Thymus (tissue), 11 donors: ENCODE data around the gene AMMECR1. TPM values are rescaled to one million over a fixed set of nuclear protein-coding genes. Genes with fewer than 3 reads are reported as not detected.
A peak's percentile ranks its signal among the peaks of the same experiment; 100 is the strongest.

ENCODE experiments used
- DNase-seq, 9 donors: peaks; one replicate each; pipeline ENCODE4 v3.0.0-alpha.2; 2013; ENCODE audit warnings: low spot score in 9 of 9, low read depth in 6 of 9, missing footprints in 1 of 9
- H3K27ac ChIP-seq, 2 donors: one replicate each; pipeline ENCODE4 v1.5.1; 2013; ENCODE audit warnings: control low read depth in 1 of 2, low read depth in 1 of 2, low read length in 1 of 2, mild to moderate bottlenecking in 1 of 2, moderate library complexity in 1 of 2
- H3K27me3 ChIP-seq, 2 donors: one replicate each; pipeline ENCODE4 v1.5.1; 2013; ENCODE audit warnings: low read length in 1 of 2; ENCODE audit not compliant: control insufficient read depth in 2 of 2, insufficient read depth in 1 of 2
- H3K36me3 ChIP-seq, 2 donors: one replicate each; pipeline ENCODE4 v1.5.1; 2013; ENCODE audit warnings: low read length in 1 of 2, mild to moderate bottlenecking in 1 of 2, moderate library complexity in 1 of 2; ENCODE audit not compliant: control insufficient read depth in 2 of 2, insufficient read depth in 2 of 2
- H3K4me1 ChIP-seq, 2 donors: one replicate each; pipeline ENCODE4 v1.5.1; 2013; ENCODE audit warnings: low read length in 2 of 2; ENCODE audit not compliant: control insufficient read depth in 2 of 2, insufficient read depth in 2 of 2
- H3K4me3 ChIP-seq, 2 donors: one replicate each; pipeline ENCODE4 v1.5.1; 2013; ENCODE audit warnings: low read length in 2 of 2, control low read depth in 1 of 2, mild to moderate bottlenecking in 1 of 2
- H3K9me3 ChIP-seq, 2 donors: one replicate each; pipeline ENCODE4 v1.5.1; 2013; ENCODE audit warnings: low read length in 1 of 2, mild to moderate bottlenecking in 1 of 2; ENCODE audit not compliant: control insufficient read depth in 2 of 2, insufficient read depth in 1 of 2
- WGBS: extraction: QIAGEN DNeasy Blood & Tissue Kit; methylation state at CpG from one replicate; pipeline ENCODE4 v1.1.7; 2013; 5-methylcytosine and 5-hydroxymethylcytosine counted together
- polyA plus RNA-seq: library from polyadenylated mRNA; stranded (reverse); fragments of 200-250 nt; gene quantifications from one replicate; pipeline ENCODE4 v1.2.3, GENCODE V29; 2013
- total RNA-seq: library from RNA; stranded (reverse); fragments of 120-200 nt; gene quantifications from one replicate; pipeline ENCODE4 v1.2.4, GENCODE V29; 2013
- donor health status: healthy.

AMMECR1 gene
- total and polyA plus RNA-seq, 2 donors: 5.1 to 7.0 TPM

DNA sequence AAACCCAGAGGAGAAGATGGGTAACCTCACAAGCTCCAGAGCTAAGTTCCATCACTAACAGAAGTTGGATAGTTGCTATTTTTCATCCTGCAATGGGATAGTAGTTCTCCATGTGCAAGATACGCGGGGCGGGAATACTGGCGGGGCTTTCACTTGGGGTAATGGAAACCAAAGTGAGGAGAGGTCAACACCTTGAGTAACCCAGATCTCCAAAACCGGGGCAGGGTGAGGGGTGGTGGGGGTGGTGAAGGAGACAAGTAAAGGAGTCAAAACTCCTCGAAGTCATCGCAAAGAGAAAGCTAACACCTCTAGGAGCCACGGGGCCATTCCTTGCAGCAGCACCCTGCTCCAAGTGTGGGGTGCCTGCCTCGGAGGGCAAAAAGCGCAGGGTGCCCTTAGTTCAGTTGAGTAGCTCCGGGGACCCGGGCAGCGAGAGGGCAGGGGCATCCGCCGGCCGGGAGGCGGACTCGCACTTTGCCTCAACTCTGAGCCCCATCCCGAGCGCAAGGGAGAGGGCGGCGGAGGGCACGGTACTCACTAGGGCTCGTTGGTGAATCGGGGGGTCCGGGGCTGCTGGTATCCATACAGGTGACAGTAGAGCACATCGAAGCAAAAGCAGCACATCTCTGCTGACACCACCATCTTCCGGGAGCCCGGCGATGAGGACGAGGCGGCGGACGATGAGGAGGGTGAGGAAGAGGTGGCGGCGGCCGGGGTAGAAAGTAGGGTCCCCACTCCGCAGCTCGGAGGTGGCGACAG lies 645 bp downstream of the AMMECR1 start:
- Histone ChIP-seq H3K27ac (peak overlapping the region; percentile 86 to 91), H3K9me3 (no peaks in the 10 kb centered on the region), H3K4me3 (peak overlapping the region; percentile 77 to 87), H3K27me3 (peaks cover 0 to 11% of the 10 kb centered on the region in 2 donors), H3K36me3 (no peaks in the 10 kb centered on the region), H3K4me1 (no peaks in the 10 kb centered on the region)
- WGBS: under 1% methylated on average over 40 of the region's 40 CpGs
- peak in 5 of 9 donors; percentile 7 to 28 (median 12) for DNase-seq

GRCh38 chrX:110316351-110317060 lies 1.4 kb downstream of the AMMECR1 start:
- H3K27ac ChIP-seq: no peak overlapping the region
- peak in 2 of 9 donors; percentile 13 to 27 for DNase-seq
- 11% methylated on average over 12 of the region's 12 CpGs for whole genome bisulfite sequencing
- H3K27me3 ChIP-seq: peaks cover 0 to 11% of the 10 kb centered on the region in 2 donors
- no peaks in the 10 kb centered on the region for H3K9me3 ChIP-seq
- H3K36me3 ChIP-seq: no peaks in the 10 kb centered on the region
- no peaks in the 10 kb centered on the region for H3K4me1 ChIP-seq
- H3K4me3 ChIP-seq: peak overlapping the region; percentile 77 to 87

GRCh38 chrX:110315551-110315950 lies 2.3 kb downstream of the AMMECR1 start:
- no peak overlapping the region for H3K4me3 ChIP-seq
- H3K27ac ChIP-seq: no peak overlapping the region
- DNase-seq: no peak
- no peaks in the 10 kb centered on the region for H3K4me1 ChIP-seq
- H3K36me3 ChIP-seq: no peaks in the 10 kb centered on the region
- H3K9me3 ChIP-seq: no peaks in the 10 kb centered on the region
- 90% methylated on average over 1 of the region's 1 CpG for WGBS
- H3K27me3 ChIP-seq: peaks cover 0 to 11% of the 10 kb centered on the region in 2 donors

DNA sequence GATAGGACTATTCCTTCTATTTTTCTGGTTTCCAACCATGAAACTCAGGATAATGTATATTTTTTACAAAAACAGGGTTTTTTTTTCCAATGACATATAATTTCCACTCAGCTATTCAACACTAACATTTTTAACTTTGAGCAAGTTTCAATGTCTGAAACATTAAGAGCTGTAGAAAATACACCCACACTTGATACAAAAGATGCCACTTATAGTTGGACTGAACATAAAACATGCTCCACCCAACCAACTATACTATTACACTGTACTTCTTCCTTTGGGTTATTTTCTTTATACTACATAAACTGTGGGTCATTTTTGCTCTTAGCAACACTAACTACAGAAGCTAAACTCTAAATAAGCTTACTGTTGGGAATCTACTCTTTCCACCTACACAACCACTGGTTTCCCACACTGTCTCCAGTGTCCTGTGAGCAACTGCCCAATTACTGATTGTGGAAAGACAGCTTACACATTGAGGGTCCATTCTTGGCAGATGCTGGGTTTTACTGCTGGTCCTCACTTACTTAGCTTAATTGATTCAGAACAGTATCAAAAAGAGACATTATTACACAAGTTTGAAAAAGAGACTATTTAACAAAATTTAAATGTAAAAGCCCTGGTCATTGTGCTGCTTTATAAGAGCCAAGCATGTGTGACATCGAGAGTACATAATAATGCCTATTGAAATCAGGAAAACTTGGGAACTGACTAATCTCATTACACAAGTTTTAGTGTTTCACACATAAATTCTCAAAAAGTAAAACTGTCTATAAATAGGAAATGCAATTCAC lies 6.3 kb downstream of the AMMECR1 start:
- 100% methylated on average over 1 of the region's 1 CpG for WGBS
- Histone ChIP-seq H3K9me3 (no peaks in the 10 kb centered on the region), H3K4me1 (no peaks in the 10 kb centered on the region), H3K4me3 (no peak overlapping the region), H3K27ac (no peak overlapping the region), H3K36me3 (no peaks in the 10 kb centered on the region), H3K27me3 (no peaks in the 10 kb centered on the region)
- DNase-seq: no peak

DNA sequence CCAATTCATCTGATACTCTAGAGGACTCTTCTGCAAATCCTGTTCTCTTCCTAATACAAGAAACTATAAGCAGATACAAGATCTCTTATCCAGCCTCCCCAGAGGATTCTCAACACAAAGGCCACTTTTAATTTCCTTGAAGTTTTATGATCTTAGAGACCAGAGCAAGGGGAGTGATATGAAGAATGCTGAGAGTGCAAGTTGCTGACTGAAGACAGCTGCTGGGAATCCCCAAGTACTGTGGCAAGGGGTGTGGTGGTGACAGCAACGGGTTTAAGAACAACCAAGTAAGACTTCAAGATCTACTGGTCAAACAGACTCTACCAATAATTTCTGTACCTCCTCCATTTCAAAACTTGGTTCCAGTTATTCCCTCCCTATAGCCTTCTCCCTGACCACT lies 7.0 kb downstream of the AMMECR1 start:
- Histone ChIP-seq H3K4me3 (no peak overlapping the region), H3K27me3 (no peaks in the 10 kb centered on the region), H3K9me3 (no peaks in the 10 kb centered on the region), H3K36me3 (no peaks in the 10 kb centered on the region), H3K27ac (no peak overlapping the region), H3K4me1 (no peaks in the 10 kb centered on the region)
- 68% methylated on average over 1 of the region's 1 CpG for WGBS
- DNase-seq: peak in 1 of 9 donors; percentile 18

GRCh38 chrX:110310000-110310790 lies 7.7 kb downstream of the AMMECR1 start:
- Histone ChIP-seq H3K4me1 (no peaks in the 10 kb centered on the region), H3K27me3 (no peaks in the 10 kb centered on the region), H3K27ac (no peak overlapping the region), H3K36me3 (no peaks in the 10 kb centered on the region), H3K9me3 (no peaks in the 10 kb centered on the region), H3K4me3 (no peak overlapping the region)
- no peak for DNase-seq
- 92% methylated on average over 1 of the region's 1 CpG for whole genome bisulfite sequencing

- no peaks in the 10 kb centered on the region for H3K9me3 ChIP-seq
- no peak overlapping the region for H3K27ac ChIP-seq
- H3K4me1 ChIP-seq: no peaks in the 10 kb centered on the region
- H3K36me3 ChIP-seq: no peaks in the 10 kb centered on the region
- DNase-seq: no peak
- no peaks in the 10 kb centered on the region for H3K27me3 ChIP-seq
- no peak overlapping the region for H3K4me3 ChIP-seq
- WGBS: 99% methylated on average over 2 of the region's 2 CpGs
These were observed 9.7 kb downstream of the AMMECR1 start for GRCh38 chrX:110308220-110308619.

DNA sequence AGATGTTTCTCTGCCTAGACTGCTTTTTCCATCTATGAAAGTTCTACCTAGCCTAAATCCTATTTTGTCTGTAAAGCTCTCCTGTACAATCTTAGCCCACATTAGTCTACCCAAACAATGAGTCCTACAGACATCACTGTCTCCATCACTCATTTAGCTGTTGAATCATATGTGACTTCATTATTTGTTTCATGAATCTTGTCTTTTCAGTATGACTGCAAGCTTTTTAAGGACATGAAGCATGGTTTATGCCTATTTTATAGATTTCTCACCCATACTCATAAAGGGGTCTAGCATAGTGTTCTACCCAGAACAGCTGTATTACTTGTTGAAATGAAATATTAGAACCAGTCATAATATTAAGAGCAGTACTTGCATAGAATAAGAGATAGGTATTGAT lies 13.0 kb downstream of the AMMECR1 start:
- Histone ChIP-seq H3K4me3 (no peak overlapping the region), H3K27me3 (no peaks in the 10 kb centered on the region), H3K9me3 (no peaks in the 10 kb centered on the region), H3K36me3 (no peaks in the 10 kb centered on the region), H3K27ac (no peak overlapping the region), H3K4me1 (no peaks in the 10 kb centered on the region)
- no peak for DNase-seq
